GM10248 (cell line): ENCODE data around the gene MACF1.

ENCODE experiments used
- CTCF ChIA-PET: fragments of 300-600 bp; sonication (Branson Sonifier 250); formaldehyde crosslinking; extraction: SDS; loops from one replicate; lab custom pipeline; 2021; ENCODE audit warnings: antibody characterized with exemption; lab: Yijun Ruan, JAX
- POLR2A ChIA-PET: fragments of 350-650 bp; sonication (Branson Sonifier 250); formaldehyde crosslinking; extraction: SDS; loops from one replicate; lab custom pipeline; 2020; ENCODE audit warnings: antibody characterized with exemption; lab: Yijun Ruan, JAX
- DNase-seq: peaks from one replicate; pipeline ENCODE4 v3.0.0; 2012; ENCODE audit errors: extremely low spot score
- CTCF ChIP-seq: IDR thresholded peaks from 2 replicates; pipeline ENCODE4 v1.5.1; 2012; ENCODE audit warnings: mild to moderate bottlenecking, low read depth; ENCODE audit errors: extremely low read depth, missing control alignments, control extremely low read depth

Gene MACF1

GRCh38 chr1:39230261-39231190, 26.0 kb downstream of the MACF1 start:
- TF ChIP-seq CTCF = no peak
- POLR2A ChIA-PET = no interaction called here
- CTCF ChIA-PET = interaction anchor here (0.9 to 2.2 kb wide), 6 partner anchors 12 to 132 kb away, joined by 3 to 8 read pairs (median 4); no protein-coding TSS in a partner anchor
- peak; percentile 52 for DNase-seq

DNA sequence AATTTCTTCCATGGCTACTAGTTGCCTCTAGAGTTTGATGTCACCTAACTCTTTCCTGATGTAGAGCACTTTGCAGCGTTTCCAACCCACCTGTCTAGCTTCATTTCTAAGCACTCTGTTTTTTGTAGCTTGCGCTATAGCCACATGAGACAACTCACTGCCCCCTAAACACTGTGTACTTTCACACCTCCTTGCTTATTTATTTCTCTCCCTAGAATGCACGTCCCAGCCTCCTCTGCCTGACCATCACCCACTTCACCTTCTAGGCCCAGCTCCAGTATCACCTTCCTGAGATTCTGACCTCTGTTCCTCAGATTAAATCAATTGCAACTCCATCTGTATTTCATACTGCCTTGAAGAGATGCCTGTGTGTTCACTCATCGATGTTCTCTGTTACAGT, 32.5 kb downstream of the MACF1 start:
- ChIA-PET CTCF (interaction anchor here (1.2 to 4.7 kb wide), 7 partner anchors 10 to 139 kb away, joined by 3 to 27 read pairs (median 9); no protein-coding TSS in a partner anchor), POLR2A (no interaction called here)
- no peak for DNase-seq
- no peak for TF ChIP-seq CTCF

DNA sequence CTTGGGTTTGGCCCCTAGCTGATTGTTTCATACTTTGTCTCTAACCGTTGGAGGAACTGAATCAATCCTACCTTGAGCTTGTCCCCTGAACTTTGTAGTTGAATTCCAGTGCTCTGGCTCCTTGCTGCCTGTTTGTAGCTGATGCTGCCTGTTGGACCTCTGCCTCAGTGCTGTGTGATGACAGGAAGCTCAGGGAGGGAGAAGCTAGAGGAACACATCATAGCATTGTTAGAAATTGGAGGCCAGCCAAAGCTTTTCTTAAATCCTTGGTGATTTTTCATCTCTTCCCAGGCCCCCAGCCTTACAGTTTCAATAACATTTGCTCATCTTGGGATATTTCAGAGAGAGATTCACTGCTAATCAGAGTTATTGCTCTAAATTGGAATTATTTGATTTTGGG, 34.0 kb downstream of the MACF1 start:
- ChIA-PET CTCF (interaction anchor here (1.0 to 4.7 kb wide), 10 partner anchors 9 to 303 kb away, joined by 3 to 27 read pairs (median 4); no protein-coding TSS in a partner anchor), POLR2A (no interaction called here)
- no peak for DNase-seq
- TF ChIP-seq CTCF = no peak

DNA sequence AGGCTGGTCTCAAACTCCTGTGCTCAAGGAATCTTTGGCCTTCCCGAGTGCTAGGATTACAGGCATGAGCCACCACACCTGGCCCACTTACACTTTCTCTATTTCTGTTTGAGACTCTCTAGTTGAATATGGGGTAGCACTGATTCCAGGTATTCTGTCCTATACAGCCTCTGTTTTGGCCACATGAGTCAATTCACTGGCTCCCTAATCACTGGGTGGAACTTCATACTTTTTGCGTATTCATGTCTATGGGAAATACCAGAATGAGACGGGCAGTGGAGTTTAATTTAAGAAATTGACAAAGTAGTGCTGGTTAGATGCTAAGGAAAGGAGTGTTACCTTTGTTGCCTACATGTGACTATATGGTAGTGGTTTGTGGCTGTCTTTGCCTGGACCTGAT, 35.5 kb downstream of the MACF1 start:
- DNase-seq = no peak
- TF ChIP-seq CTCF = no peak
- ChIA-PET CTCF (no interaction called here), POLR2A (no interaction called here)

- no peak for DNase-seq
- ChIA-PET POLR2A (no interaction called here), CTCF (interaction anchor here (1.5 to 3.0 kb wide), 3 partner anchors 13 to 51 kb away, joined by 3 to 12 read pairs (median 4); no protein-coding TSS in a partner anchor)
- TF ChIP-seq CTCF = no peak
Observed at GRCh38 chr1:39243302-39243701, 38.8 kb downstream of the MACF1 start.

- POLR2A ChIA-PET = no interaction called here
- DNase-seq = no peak
- CTCF ChIA-PET = interaction anchor here (0.8 to 20.6 kb wide), 6 partner anchors 8 to 152 kb away, joined by 3 to 371 read pairs (median 6); no protein-coding TSS in a partner anchor
- TF ChIP-seq CTCF = no peak
Observed at GRCh38 chr1:39250460-39251240, 46.2 kb downstream of the MACF1 start.
